Activated gamma-delta T cell treated with anti-CD3 and anti-CD28 coated beads, Interleukin-2, amount 50 U/mL, for 16 hours (primary cell): ENCODE results near the gene THEMIS.
"Not testable (repeated sequence)": the region's sequence is repeated elsewhere in the genome, so short reads cannot be mapped to it uniquely, and the experiment has no call there.

Experiments
- DNase-seq: peaks from one replicate; pipeline ENCODE4 v3.0.0-alpha.2; 2020; ENCODE audit warnings: low read depth

Gene THEMIS

DNA sequence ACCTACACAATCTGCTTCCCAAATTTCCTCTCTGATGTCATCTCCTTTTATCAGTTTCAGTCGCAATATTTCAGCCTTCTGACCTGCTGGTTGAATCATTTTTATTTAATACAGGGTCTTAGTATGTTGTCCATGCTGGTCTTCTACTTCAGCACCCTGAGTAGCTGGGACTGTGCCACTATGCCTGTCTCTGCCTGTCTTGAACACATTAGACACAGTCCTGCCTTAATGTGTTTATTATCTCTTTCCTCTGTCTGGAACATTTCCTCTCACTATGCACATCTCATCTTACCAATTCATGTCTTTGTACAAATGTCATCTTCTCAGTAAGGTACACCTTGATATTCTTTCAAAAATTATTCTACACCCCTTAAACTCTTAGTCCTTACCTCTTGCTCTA is 106.5 kb downstream of the THEMIS start:
- DNase-seq = no peak

DNA sequence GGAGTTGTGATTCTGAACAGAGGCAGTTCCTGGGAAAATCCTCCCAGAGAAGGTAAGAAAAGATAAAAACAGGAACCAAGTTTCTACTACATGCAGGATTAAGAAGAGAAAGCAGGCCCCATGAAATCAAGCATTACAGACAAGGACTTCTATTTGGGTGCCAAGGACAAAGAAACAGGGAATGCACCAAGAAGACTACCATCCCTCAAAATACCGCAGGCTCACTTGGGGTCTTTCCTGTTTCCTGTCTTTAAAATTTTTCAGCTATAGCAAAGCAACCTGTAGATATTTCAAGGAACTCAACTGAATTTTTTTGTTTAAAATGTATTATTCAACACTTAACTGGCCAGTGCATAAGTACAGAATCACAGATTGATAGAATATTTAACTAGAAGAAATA is 107.5 kb downstream of the THEMIS start:
- DNase-seq = no peak

- no peak for DNase-seq
These were observed 108.2 kb downstream of the THEMIS start for GRCh38 chr6:127792616-127793015.

GRCh38 chr6:127791779-127792528 is 108.9 kb downstream of the THEMIS start:
- no peak for DNase-seq

GRCh38 chr6:127790571-127790970 is 110.3 kb downstream of the THEMIS start:
- DNase-seq = no peak

DNA sequence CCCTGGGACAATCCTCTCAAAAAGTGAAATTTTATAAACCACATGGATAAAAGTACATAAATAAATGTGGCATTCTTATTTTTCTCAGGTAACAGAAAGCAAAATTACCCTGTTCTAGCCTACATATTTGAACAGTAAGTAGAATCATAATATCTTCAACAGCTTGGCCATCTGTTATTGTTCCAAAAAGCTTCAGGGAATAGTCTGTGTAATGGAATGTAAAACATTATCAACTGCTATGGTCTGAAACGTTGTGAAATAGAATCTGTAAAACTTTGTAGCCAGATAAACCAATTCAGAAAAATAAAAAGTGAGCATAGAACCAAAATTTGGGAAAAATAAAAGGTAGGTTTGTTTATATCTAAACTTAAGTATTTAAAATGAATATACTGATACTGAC is 114.7 kb downstream of the THEMIS start:
- no peak for DNase-seq

- no peak for DNase-seq
These were observed 116.4 kb downstream of the THEMIS start for GRCh38 chr6:127784468-127784867.

- not testable (repeated sequence) for DNase-seq
These were observed 119.1 kb downstream of the THEMIS start for GRCh38 chr6:127781636-127782272.

DNA sequence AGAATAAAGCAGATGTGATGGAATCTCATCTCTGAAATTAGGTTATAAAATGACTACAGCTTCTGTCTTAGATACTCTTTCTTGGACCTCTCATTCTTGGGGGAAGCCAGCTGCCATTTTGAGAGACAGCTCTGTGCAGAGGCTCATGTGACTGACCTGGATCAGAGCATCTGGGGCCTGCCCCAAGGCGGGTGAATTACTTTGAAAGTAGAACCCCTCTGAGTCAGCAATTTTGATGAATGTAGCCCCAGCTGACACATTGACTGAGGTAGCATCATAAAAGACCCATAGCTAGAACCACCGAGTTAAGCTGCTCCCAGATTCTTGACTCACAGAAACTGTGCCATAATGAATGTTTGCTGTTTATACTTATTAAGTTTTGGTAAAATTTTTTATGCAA is 124.5 kb downstream of the THEMIS start:
- DNase-seq = no peak

- no peak for DNase-seq
These were observed 125.5 kb downstream of the THEMIS start for GRCh38 chr6:127775371-127775770.

DNA sequence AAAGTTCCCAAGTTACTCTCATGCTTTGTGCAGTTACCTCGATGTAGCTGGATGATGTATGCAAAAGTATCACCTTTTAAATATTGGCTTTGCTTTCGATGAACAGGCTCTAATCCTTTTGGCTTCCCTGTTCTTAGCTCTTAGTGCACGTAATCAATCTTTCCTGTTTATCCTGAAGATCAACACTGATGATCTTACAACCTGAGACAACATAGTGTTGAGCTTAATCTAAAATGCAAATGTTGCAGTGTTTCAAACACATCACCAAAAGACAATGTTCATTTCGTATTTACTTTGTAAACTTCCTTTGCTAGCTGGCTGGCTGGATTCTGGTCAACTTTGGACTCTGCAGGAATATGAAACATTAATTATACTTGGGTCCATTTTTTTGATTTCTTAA is 132.1 kb downstream of the THEMIS start:
- DNase-seq = no peak

DNA sequence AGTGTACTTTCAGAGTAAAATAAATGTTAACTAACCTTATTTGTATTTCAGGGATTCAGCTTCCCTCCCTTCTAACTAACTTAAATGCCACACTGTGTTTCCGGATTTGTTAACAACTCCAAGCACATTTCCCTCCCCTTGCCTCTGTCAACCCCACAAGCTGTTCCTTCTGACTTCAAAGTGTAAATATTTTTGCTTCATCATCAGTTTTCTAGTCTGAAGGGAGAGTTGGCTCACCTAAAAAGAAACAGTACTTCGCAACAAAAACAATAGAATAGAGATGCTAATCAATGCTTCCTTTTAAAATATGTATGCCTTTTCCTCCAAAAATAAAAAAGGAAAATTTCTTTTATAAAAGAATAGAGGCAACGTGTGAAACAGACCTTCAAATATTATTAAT is 132.6 kb downstream of the THEMIS start:
- DNase-seq = no peak

DNA sequence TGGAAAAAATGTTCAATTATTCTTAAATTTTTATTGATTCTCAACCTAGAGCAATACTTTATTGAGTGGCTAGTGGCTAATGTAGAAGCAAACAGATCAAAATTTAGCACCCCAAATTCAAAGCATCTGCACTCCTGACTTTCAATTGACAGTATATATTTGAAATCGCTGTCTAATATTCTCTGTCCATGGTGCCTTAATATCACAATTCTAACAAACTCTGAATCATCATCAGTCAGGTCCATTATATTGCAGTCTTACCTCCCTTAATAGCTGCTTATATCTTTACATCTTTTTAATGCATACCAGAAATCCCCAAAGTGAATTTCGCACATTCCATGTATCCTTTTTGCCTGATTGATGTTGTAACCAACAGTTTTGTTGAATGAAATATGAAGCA is 134.9 kb downstream of the THEMIS start:
- no peak for DNase-seq

GRCh38 chr6:127762284-127762683 is 138.6 kb downstream of the THEMIS start:
- no peak for DNase-seq

DNA sequence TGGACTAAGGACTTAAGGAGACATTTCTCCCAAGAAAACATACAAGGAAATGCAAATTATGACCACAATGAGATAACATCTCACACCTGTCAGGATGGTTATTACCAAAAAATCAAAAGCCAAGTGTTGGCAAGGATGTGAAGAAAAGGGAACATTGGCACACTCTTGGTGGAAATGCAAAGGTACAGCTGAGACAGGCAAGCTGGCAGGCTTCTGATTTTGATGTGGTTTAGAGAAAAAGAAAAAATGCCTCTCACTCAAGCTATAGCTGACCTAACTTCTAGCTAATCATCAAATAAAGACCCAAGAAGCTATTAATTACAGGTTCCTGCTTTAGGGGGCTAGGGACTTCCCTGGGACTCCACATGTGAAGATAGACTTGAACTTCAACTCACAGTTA is 139.8 kb downstream of the THEMIS start:
- no peak for DNase-seq

DNA sequence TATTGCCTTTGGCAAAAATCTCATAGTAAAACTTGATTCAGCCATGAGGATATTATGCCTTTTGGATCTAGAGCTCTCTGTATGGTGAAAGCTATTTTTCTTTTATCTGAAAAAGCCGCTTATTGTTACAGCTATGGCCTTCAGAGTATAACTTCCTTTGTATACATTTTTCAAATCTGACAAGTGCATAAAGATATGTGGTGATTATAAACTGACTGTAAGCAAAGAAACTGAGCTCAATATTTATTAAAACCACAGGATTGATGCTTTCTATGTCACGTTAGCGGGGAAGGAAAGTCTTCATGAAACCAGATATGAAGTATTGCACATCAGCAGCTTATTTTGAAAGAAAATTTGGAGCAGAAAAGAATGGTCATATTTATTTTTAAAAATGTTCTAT is 151.8 kb downstream of the THEMIS start:
- DNase-seq = no peak

GRCh38 chr6:127748290-127748689 is 152.6 kb downstream of the THEMIS start:
- DNase-seq = no peak

GRCh38 chr6:127738423-127738822 is 162.4 kb downstream of the THEMIS start:
- no peak for DNase-seq

DNA sequence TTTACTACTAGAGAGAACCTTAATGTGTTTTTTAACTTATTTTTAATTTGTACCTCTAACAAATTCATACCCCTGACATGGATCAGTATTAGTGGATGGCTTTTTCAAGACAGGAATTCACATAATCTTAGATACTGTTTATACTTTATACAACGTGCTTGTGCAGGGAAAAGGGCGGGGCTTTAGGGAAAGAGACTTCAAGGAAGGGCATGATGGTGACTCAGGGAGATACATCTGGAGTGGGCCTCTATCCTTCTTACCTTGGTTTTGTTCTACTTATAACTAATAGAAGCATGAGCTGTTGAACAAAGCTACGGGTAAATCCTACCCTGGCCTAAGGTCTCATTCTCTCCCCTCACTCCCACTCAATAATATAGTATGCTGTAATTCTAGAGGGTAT is 163.1 kb downstream of the THEMIS start:
- no peak for DNase-seq

DNA sequence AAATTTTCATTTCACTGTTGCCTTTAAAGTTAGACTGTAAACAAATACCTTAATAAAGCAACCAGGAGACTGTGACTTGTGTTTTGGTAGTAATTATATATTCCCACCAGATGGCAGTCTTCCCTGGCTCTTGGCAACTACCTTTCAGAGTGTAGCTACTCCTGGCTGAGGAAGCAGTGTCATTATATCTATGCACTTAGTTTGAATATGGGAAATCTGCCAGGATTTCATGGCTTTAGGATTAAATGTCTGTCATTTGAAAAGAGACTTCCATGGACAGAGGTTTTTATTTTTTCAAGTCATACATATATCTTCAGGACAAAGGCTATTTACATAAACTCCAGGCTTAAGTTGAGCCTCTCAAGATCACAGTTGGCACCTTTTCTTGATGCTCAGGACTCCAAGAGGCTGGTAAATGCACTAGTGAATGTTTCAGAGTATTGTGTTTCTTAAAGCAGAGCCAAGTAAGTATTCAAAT is 163.8 kb downstream of the THEMIS start:
- DNase-seq = peak; percentile 9

- no peak for DNase-seq
These were observed 167.9 kb downstream of the THEMIS start for GRCh38 chr6:127732927-127733326.

DNA sequence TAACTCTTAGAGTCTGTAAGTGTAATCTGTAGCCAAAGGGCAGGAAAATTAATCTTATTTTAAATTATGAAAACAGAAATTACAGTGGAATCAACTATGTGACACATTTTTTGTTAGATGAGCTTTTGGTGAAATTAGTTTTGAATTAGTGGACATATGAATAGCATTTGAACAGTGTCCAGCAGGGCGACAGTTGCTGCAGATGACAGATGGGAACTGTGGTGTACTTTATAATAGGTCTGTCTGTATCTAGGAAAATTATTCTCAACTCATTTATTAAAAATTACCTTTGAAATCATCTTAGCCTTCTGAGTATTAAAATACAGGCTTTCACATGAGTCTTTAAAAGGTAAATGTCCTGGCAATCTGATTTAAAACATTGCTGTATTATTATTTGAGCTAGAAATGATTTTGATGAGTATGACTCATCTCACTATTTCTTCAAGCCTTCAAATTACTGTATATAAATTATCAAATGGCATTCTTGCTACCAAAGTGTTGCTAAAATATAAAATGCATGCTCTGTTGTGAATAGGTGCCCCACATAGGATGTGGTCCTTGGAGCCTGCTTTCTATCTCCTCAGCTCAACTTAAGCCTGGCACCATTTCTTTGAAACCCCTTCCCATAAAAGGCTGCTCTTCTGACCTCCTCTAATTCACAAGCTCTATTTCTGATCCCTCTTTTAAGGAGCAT is 173.5 kb downstream of the THEMIS start:
- no peak for DNase-seq

DNA sequence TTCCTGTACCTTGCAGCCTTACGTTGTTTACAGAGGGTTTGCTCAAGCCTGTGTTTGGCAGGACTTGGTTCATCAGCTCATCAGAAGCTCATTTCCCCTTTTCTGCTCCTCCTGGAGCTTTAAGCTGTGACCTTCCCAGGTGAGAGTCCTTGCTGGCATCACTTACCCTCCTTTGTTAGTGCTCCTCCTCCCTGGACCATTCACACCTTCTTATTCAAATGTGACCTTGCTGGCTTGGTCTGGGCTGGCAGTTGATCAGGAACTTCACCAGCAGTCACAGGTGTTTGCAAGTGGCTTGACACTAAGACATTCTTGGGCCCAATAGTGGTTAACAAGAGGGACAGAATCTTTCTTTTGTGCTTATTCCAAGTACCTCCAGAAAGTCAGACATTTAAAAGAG is 175.0 kb downstream of the THEMIS start:
- no peak for DNase-seq
